ENCODE results near the gene ARAP1. TPM values are rescaled to one million over a fixed set of nuclear protein-coding genes. Genes with fewer than 3 reads are reported as not detected.

Gene ARAP1
- total RNA-seq, 1 donor from 2014 or later = 17.6 TPM

GRCh38 chr11:72676861-72677341, 75.3 kb downstream of the ARAP1 start:
- H3K36me3 Mint-ChIP-seq = no peaks in the 10 kb centered on the region
- no peaks in the 10 kb centered on the region for H3K9me3 ChIP-seq (ENCODE audit: low read depth)
- peak overlapping the region; percentile 58 for H3K4me3 Mint-ChIP-seq
- H3K27ac ChIP-seq = no peak overlapping the region
- H3F3A ChIP-seq (ENCODE audit: low read depth) = peaks cover 13% of the 10 kb centered on the region
- H3K9me3 Mint-ChIP-seq = no peaks in the 10 kb centered on the region
- peaks cover 69% of the 10 kb centered on the region for H3K4me1 Mint-ChIP-seq
- peak overlapping the region; percentile 18 for H3K4me3 ChIP-seq
- H3K4me2 ChIP-seq = peak overlapping the region; percentile 56
- H3K79me2 ChIP-seq (ENCODE audit: low read depth) = no peaks in the 10 kb centered on the region
- no peak overlapping the region for H3K9ac ChIP-seq
- DNase-seq (ENCODE audit: low spot score) = peak; percentile 95
- H3K36me3 ChIP-seq = no peaks in the 10 kb centered on the region
- peaks cover 22% of the 10 kb centered on the region for H3K4me1 ChIP-seq
- no peak overlapping the region for H2AFZ ChIP-seq (replicated peaks)
- peaks cover 70% of the 10 kb centered on the region for H3K27me3 ChIP-seq
- peaks cover 50% of the 10 kb centered on the region for H3K27me3 Mint-ChIP-seq (ENCODE audit: insufficient read depth, low read depth)
- H4K20me1 ChIP-seq (ENCODE audit: low read depth) = peaks cover 57% of the 10 kb centered on the region
- no peak overlapping the region for H3K27ac Mint-ChIP-seq
- TF ChIP-seq CTCF (IDR thresholded peaks at IDR 0.05) (no peak), EZH2phosphoT487 (IDR thresholded peaks at IDR 0.05) (peak; percentile 45), EZH2 (IDR thresholded peaks at IDR 0.05) (peak; percentile 64)

GRCh38 chr11:72675221-72675620, 77.0 kb downstream of the ARAP1 start:
- Histone ChIP-seq H3F3A (ENCODE audit: low read depth) (peaks cover 13% of the 10 kb centered on the region), H3K4me2 (no peak overlapping the region), H4K20me1 (ENCODE audit: low read depth) (peaks cover 55% of the 10 kb centered on the region), H3K79me2 (ENCODE audit: low read depth) (no peaks in the 10 kb centered on the region), H3K4me3 (no peak overlapping the region), H3K36me3 (no peaks in the 10 kb centered on the region), H3K4me1 (peaks cover 22% of the 10 kb centered on the region), H3K27ac (no peak overlapping the region), H3K9ac (no peak overlapping the region), H2AFZ (replicated peaks) (no peak overlapping the region), H3K9me3 (ENCODE audit: low read depth) (no peaks in the 10 kb centered on the region), H3K27me3 (peaks cover 70% of the 10 kb centered on the region)
- Mint-ChIP-seq H3K27me3 (ENCODE audit: insufficient read depth, low read depth) (peaks cover 46% of the 10 kb centered on the region), H3K27ac (no peak overlapping the region), H3K4me3 (peak overlapping the region; percentile 52), H3K36me3 (no peaks in the 10 kb centered on the region), H3K4me1 (peaks cover 63% of the 10 kb centered on the region), H3K9me3 (no peaks in the 10 kb centered on the region)
- no peak for DNase-seq (ENCODE audit: low spot score)
- no peak for TF ChIP-seq CTCF (IDR thresholded peaks at IDR 0.05)
- no peak for TF ChIP-seq EZH2 (IDR thresholded peaks at IDR 0.05)
- no peak for TF ChIP-seq EZH2phosphoT487 (IDR thresholded peaks at IDR 0.05)

GRCh38 chr11:72673943-72674828, 78.0 kb downstream of the ARAP1 start, which contains the start of gene PDE2A:
Gene PDE2A, minus strand, starts transcription at chr11:72674422. Its CDS starts 215 bp downstream, at chr11:72674207.
- Mint-ChIP-seq H3K4me1 (peaks cover 56% of the 10 kb centered on the region), H3K27me3 (ENCODE audit: insufficient read depth, low read depth) (peaks cover 38% of the 10 kb centered on the region), H3K4me3 (peak within 1 kb of the TSS; percentile 52), H3K36me3 (no peaks in the 10 kb centered on the region), H3K9me3 (no peaks in the 10 kb centered on the region), H3K27ac (no peak within 1 kb of the TSS)
- Histone ChIP-seq H2AFZ (replicated peaks) (peak within 1 kb of the TSS; percentile 42), H3K79me2 (ENCODE audit: low read depth) (no peaks in the 10 kb centered on the region), H3K27ac (no peak within 1 kb of the TSS), H3K4me1 (peaks cover 30% of the 10 kb centered on the region), H3K9me3 (ENCODE audit: low read depth) (no peaks in the 10 kb centered on the region), H3K27me3 (peaks cover 63% of the 10 kb centered on the region), H3K4me2 (peak within 1 kb of the TSS; percentile 79), H3K9ac (no peak within 1 kb of the TSS), H3K36me3 (no peaks in the 10 kb centered on the region), H3F3A (ENCODE audit: low read depth) (peaks cover 18% of the 10 kb centered on the region), H3K4me3 (peak within 1 kb of the TSS; percentile 40), H4K20me1 (ENCODE audit: low read depth) (peaks cover 47% of the 10 kb centered on the region)
- TF ChIP-seq EZH2phosphoT487 (IDR thresholded peaks at IDR 0.05) (no peak), EZH2 (IDR thresholded peaks at IDR 0.05) (no peak), CTCF (IDR thresholded peaks at IDR 0.05) (no peak)
- DNase-seq (ENCODE audit: low spot score) = peak; percentile 65
